IPS-20b (cell line): ENCODE measurements around the gene UCK2.

Source experiments
- H3K27ac ChIP-seq: one replicate; pipeline ENCODE4 v1.5.1; 2013; ENCODE audit warnings: low read length
- H3K27me3 ChIP-seq: 2 replicates; pipeline ENCODE4 v1.6.1; 2013; ENCODE audit warnings: mild to moderate bottlenecking, low read length, inconsistent platforms; ENCODE audit not compliant: insufficient read depth
- H3K36me3 ChIP-seq: 2 replicates; pipeline ENCODE4 v1.6.1; 2013; ENCODE audit warnings: low read depth, mild to moderate bottlenecking, inconsistent platforms, low read length, moderate library complexity; ENCODE audit not compliant: insufficient read depth
- H3K4me1 ChIP-seq: 2 replicates; pipeline ENCODE4 v1.6.1; 2013; ENCODE audit warnings: mild to moderate bottlenecking, control low read depth, inconsistent platforms, low read length, moderate library complexity; ENCODE audit not compliant: insufficient read depth
- H3K4me3 ChIP-seq: 2 replicates; pipeline ENCODE4 v1.5.1; 2013; ENCODE audit warnings: mild to moderate bottlenecking, low read length, inconsistent platforms
- H3K9ac ChIP-seq: 2 replicates; pipeline ENCODE4 v1.6.1; 2013; ENCODE audit warnings: low read depth, mild to moderate bottlenecking, inconsistent platforms, low read length, moderate library complexity
- H3K9me3 ChIP-seq: 2 replicates; pipeline ENCODE4 v1.6.1; 2013; ENCODE audit warnings: mild to moderate bottlenecking, low read depth, low read length, inconsistent platforms; ENCODE audit not compliant: insufficient read depth

UCK2 gene

GRCh38 chr1:165933446-165934170, 106.2 kb downstream of the UCK2 start:
- H3K9me3 ChIP-seq, result no peaks in the 10 kb centered on the region
- H3K27me3 ChIP-seq, result no peaks in the 10 kb centered on the region
- H3K27ac ChIP-seq, result no peak overlapping the region
- H3K9ac ChIP-seq, result peak overlapping the region; percentile 21; the same call in 1 of the 2 replicates
- H3K4me3 ChIP-seq, result no peak overlapping the region
- no peaks in the 10 kb centered on the region for H3K36me3 ChIP-seq
- H3K4me1 ChIP-seq, result peaks cover 14% of the 10 kb centered on the region

- H3K27ac ChIP-seq, result no peak overlapping the region
- no peak overlapping the region for H3K9ac ChIP-seq
- H3K4me1 ChIP-seq, result peaks cover 14% of the 10 kb centered on the region
- H3K27me3 ChIP-seq, result no peaks in the 10 kb centered on the region
- H3K4me3 ChIP-seq, result no peak overlapping the region
- H3K9me3 ChIP-seq, result no peaks in the 10 kb centered on the region
- H3K36me3 ChIP-seq, result no peaks in the 10 kb centered on the region
Observed at GRCh38 chr1:165936542-165936941, 109.1 kb downstream of the UCK2 start.

DNA sequence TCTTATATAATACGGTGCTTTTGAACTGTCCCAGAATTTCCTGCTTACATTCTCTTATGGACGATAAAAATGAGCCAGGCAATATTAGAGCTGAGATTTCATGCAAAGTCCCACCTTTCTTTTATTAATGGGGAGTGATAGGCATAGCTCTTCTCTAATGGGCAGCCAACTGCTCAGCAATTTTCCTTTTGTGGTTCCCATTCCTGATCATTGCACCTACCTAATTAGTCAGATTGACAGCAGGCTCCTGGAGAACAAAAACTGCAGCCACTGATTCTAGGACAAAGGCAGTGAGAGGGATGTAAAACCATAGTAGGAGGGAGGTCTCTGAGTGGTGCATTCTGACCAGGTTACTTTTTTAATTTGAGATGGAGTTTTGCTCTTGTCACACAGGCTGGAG, 110.4 kb downstream of the UCK2 start:
- H3K4me1 ChIP-seq, result peaks cover 17% of the 10 kb centered on the region
- no peaks in the 10 kb centered on the region for H3K36me3 ChIP-seq
- no peaks in the 10 kb centered on the region for H3K27me3 ChIP-seq
- no peaks in the 10 kb centered on the region for H3K9me3 ChIP-seq
- no peak overlapping the region for H3K9ac ChIP-seq
- no peak overlapping the region for H3K27ac ChIP-seq
- no peak overlapping the region for H3K4me3 ChIP-seq

- no peak overlapping the region for H3K4me3 ChIP-seq
- no peak overlapping the region for H3K9ac ChIP-seq
- no peaks in the 10 kb centered on the region for H3K9me3 ChIP-seq
- H3K4me1 ChIP-seq, result peaks cover 14% of the 10 kb centered on the region
- no peaks in the 10 kb centered on the region for H3K36me3 ChIP-seq
- H3K27ac ChIP-seq, result no peak overlapping the region
- H3K27me3 ChIP-seq, result no peaks in the 10 kb centered on the region
Observed at GRCh38 chr1:165938844-165939243, 111.4 kb downstream of the UCK2 start.

- H3K9me3 ChIP-seq, result no peaks in the 10 kb centered on the region
- H3K4me1 ChIP-seq, result peaks cover 9% of the 10 kb centered on the region; the same call in 1 of the 2 replicates
- H3K36me3 ChIP-seq, result no peaks in the 10 kb centered on the region
- no peaks in the 10 kb centered on the region for H3K27me3 ChIP-seq
- H3K9ac ChIP-seq, result no peak overlapping the region
- H3K27ac ChIP-seq, result no peak overlapping the region
- H3K4me3 ChIP-seq, result no peak overlapping the region
Observed at GRCh38 chr1:165941531-165941930, 114.1 kb downstream of the UCK2 start.

- peaks cover 9% of the 10 kb centered on the region; the same call in 1 of the 2 replicates for H3K4me1 ChIP-seq
- no peak overlapping the region for H3K27ac ChIP-seq
- H3K27me3 ChIP-seq, result no peaks in the 10 kb centered on the region
- H3K36me3 ChIP-seq, result no peaks in the 10 kb centered on the region
- H3K4me3 ChIP-seq, result no peak overlapping the region
- H3K9me3 ChIP-seq, result no peaks in the 10 kb centered on the region
- no peak overlapping the region for H3K9ac ChIP-seq
Observed at GRCh38 chr1:165942062-165942461, 114.6 kb downstream of the UCK2 start.

GRCh38 chr1:165942927-165943597, 115.6 kb downstream of the UCK2 start:
- H3K27me3 ChIP-seq, result no peaks in the 10 kb centered on the region
- no peak overlapping the region for H3K4me3 ChIP-seq

DNA sequence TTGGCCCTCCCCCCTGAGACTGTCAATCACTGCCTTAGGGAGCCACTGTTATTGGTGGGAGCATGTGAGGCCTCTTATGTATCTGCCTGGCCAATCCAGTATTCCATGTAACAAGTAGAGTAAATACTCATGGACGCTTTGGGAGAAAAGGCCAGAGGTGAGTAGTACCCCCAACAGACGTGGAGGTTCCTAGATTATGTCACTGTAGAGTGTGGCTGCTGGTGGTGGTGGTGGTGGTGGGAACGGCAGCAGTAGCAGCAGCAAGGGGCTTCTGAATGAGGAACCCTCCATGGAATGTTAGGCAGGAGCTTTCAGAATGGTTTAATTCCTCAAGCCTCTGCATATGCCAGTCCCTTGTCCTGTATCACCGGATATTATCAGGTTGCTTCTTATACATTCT, 118.5 kb downstream of the UCK2 start:
- peaks cover 9% of the 10 kb centered on the region; the same call in 1 of the 2 replicates for H3K4me1 ChIP-seq
- H3K9ac ChIP-seq, result no peak overlapping the region
- no peak overlapping the region for H3K4me3 ChIP-seq
- no peaks in the 10 kb centered on the region for H3K36me3 ChIP-seq
- no peak overlapping the region for H3K27ac ChIP-seq
- no peaks in the 10 kb centered on the region for H3K27me3 ChIP-seq
- H3K9me3 ChIP-seq, result no peaks in the 10 kb centered on the region

More at GRCh38 chr1:165942927-165943597, 115.6 kb downstream of the UCK2 start:
- peaks cover 9% of the 10 kb centered on the region; the same call in 1 of the 2 replicates for H3K4me1 ChIP-seq
- no peaks in the 10 kb centered on the region for H3K9me3 ChIP-seq
- no peaks in the 10 kb centered on the region for H3K36me3 ChIP-seq
- H3K9ac ChIP-seq, result no peak overlapping the region
- no peak overlapping the region for H3K27ac ChIP-seq

- no peak overlapping the region for H3K9ac ChIP-seq
- no peaks in the 10 kb centered on the region for H3K36me3 ChIP-seq
- H3K27me3 ChIP-seq, result no peaks in the 10 kb centered on the region
- H3K4me1 ChIP-seq, result peaks cover 6% of the 10 kb centered on the region; the same call in 1 of the 2 replicates
- H3K4me3 ChIP-seq, result no peak overlapping the region
- no peaks in the 10 kb centered on the region for H3K9me3 ChIP-seq
- no peak overlapping the region for H3K27ac ChIP-seq
Observed at GRCh38 chr1:165947797-165948455, 120.5 kb downstream of the UCK2 start.

- Histone ChIP-seq H3K4me1 (no peaks in the 10 kb centered on the region), H3K36me3 (no peaks in the 10 kb centered on the region), H3K9ac (no peak overlapping the region), H3K27ac (no peak overlapping the region), H3K9me3 (no peaks in the 10 kb centered on the region), H3K27me3 (no peaks in the 10 kb centered on the region), H3K4me3 (no peak overlapping the region)
Observed at GRCh38 chr1:165949335-165950130, 122.1 kb downstream of the UCK2 start.

DNA sequence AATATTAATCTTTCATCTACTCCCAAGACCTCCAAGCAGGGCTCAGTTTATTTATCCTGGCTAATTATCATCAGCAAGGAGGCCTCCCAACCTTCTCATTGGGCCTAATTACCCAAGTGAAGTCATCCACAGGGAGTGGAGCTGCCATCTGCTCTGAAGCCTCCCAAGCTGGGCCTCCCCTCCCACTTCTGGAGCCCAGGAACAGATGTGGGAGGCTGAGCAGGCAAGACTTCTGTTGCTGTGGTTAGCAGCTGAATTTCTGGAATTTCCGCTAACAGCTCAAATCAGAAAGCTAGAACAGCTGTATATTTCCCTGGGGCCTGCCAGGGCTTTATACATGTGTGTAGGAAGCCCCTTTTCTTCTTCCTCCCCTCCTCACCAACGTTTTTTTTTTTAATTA, 127.5 kb downstream of the UCK2 start:
- H3K27me3 ChIP-seq, result no peaks in the 10 kb centered on the region
- no peak overlapping the region for H3K9ac ChIP-seq
- H3K27ac ChIP-seq, result no peak overlapping the region
- no peaks in the 10 kb centered on the region for H3K36me3 ChIP-seq
- H3K4me1 ChIP-seq, result no peaks in the 10 kb centered on the region
- no peaks in the 10 kb centered on the region for H3K9me3 ChIP-seq
- no peak overlapping the region for H3K4me3 ChIP-seq
